ENCODE results near the gene TMEM219.

- TF ChIP-seq POLR2A (IDR thresholded peaks at IDR 0.05) (no peak), CTCF (IDR thresholded peaks at IDR 0.05) (no peak), POLR2AphosphoS5 (IDR thresholded peaks at IDR 0.05) (no peak)
These were observed 23.5 kb downstream of the TMEM219 start for GRCh38 chr16:29985271-29985811.

Measured in breast epithelium (tissue), 3 donors.